Renal cortex interstitium (tissue), 11 donors: ENCODE measurements around the gene CNPY4. TPM values are rescaled to one million over a fixed set of nuclear protein-coding genes. Genes with fewer than 3 reads are reported as not detected.

ENCODE experiments used
- DNase-seq, 11 donors: peaks; one replicate each; pipeline ENCODE4 v3.0.0-alpha.2; 2013; ENCODE audit warnings: low read depth in 9 of 11, low spot score in 4 of 11; ENCODE audit errors: extremely low read depth in 1 of 11
- polyA plus RNA-seq, 3 donors: library from polyadenylated mRNA; unstranded; fragments of 120-200 nt; gene quantifications; one replicate each; pipeline ENCODE4 v1.2.1, GENCODE V29; 2013; ENCODE audit not compliant: insufficient read length in 3 of 3

CNPY4 gene
- polyA plus RNA-seq, 3 donors, result 40.1 to 47.0 (median 41.5) TPM

DNA sequence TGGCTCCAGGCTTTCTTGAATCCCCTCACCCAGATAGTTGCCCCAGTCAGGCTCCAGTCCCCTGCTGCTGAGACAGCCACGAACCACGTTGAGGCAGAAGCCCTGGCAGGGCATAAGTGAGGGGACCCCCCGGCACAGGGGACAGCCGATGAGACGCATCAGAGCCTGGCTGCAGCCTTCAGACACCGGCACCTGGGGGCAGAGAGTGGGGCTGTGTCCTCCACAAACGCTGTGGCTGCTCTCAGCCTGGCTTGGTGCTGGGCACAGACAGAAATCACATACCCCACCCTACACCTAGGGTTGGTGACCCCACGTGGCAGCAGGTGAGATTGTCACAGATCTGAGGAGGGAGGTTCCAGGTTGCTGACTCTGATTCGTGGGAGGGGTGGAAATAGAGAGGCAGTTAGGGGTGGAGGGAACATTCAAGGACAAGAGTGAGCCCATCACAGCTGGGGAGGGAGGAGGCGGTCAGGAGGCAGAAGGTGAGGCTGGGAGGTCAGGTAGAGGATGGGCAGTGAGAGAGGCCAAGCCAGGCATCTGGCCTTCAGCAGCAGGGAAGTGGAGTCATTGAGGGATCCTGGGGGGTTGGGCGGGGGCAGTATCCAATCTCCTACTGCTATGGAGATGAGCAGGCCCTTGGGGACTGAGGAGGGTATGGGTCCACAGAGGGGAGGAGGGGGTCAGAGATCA lies 54.5 kb downstream of the CNPY4 start:
- no peak for DNase-seq

- no peak for DNase-seq
Observed at GRCh38 chr7:100174582-100174981, 55.1 kb downstream of the CNPY4 start.

Other genes starting within 250 kb of the CNPY4 start
- under 1 TPM in 1 of 3 donors, not detected in 2; 0.14 TPM for gene OR2AE1, start 242.6 kb upstream of the CNPY4 start, polyA plus RNA-seq
- 10 to 100 TPM; 32.4 to 37.9 (median 33.2) TPM for gene TRIM4, start 200.1 kb upstream of the CNPY4 start, polyA plus RNA-seq
- gene GJC3, start 190.0 kb upstream of the CNPY4 start, polyA plus RNA-seq, result 1 to 10 TPM in 1 of 3 donors, under 1 TPM in 2; 0.66 to 1.6 (median 0.97) TPM
- 10 to 100 TPM; 56.0 to 67.1 (median 61.6) TPM for gene AZGP1, start 143.6 kb upstream of the CNPY4 start, polyA plus RNA-seq
- gene ZKSCAN1, start 104.0 kb upstream of the CNPY4 start, polyA plus RNA-seq, result 10 to 100 TPM; 56.7 to 64.3 (median 62.7) TPM
- 10 to 100 TPM; 21.8 to 24.7 (median 23.3) TPM for gene ZSCAN21, start 69.9 kb upstream of the CNPY4 start, polyA plus RNA-seq
- 10 to 100 TPM; 49.6 to 56.1 (median 50.0) TPM for gene ZNF3, start 37.9 kb upstream of the CNPY4 start, polyA plus RNA-seq
- gene COPS6, start 30.7 kb upstream of the CNPY4 start, polyA plus RNA-seq, result 100 to 1,000 TPM; 122 to 135 (median 135) TPM
- 100 to 1,000 TPM; 141 to 173 (median 162) TPM for gene MCM7, start 18.2 kb upstream of the CNPY4 start, polyA plus RNA-seq
- 10 to 100 TPM; 32.4 to 36.9 (median 36.5) TPM for gene AP4M1, start 18.0 kb upstream of the CNPY4 start, polyA plus RNA-seq
- gene TAF6, start 276 bp upstream of the CNPY4 start, polyA plus RNA-seq, result 10 to 100 TPM; 65.4 to 69.4 (median 69.1) TPM
- 1 to 10 TPM in 2 of 3 donors, under 1 TPM in 1; 0.79 to 1.9 (median 1.8) TPM for gene MBLAC1, start 7.3 kb downstream of the CNPY4 start, polyA plus RNA-seq
- gene LAMTOR4, start 29.3 kb downstream of the CNPY4 start, polyA plus RNA-seq, result 100 to 1,000 TPM in 2 of 3 donors, 10 to 100 TPM in 1; 95.3 to 118 (median 116) TPM
- 10 to 100 TPM; 16.9 to 26.3 (median 21.5) TPM for gene TRAPPC14, start 39.1 kb downstream of the CNPY4 start, polyA plus RNA-seq
- gene GAL3ST4, start 49.0 kb downstream of the CNPY4 start, polyA plus RNA-seq, result 1 to 10 TPM; 4.6 to 6.8 (median 6.2) TPM
- 10 to 100 TPM in 2 of 3 donors, 1 to 10 TPM in 1; 9.4 to 14.5 (median 14.0) TPM for gene GPC2, start 57.7 kb downstream of the CNPY4 start, polyA plus RNA-seq
- gene STAG3, start 58.3 kb downstream of the CNPY4 start, polyA plus RNA-seq, result 10 to 100 TPM; 13.2 to 33.8 (median 15.3) TPM
- gene PVRIG, start 100.3 kb downstream of the CNPY4 start, polyA plus RNA-seq, result 1 to 10 TPM; 2.2 to 6.6 (median 5.2) TPM
- 1 to 10 TPM; 6.8 to 9.0 (median 8.0) TPM for gene SPDYE3, start 188.1 kb downstream of the CNPY4 start, polyA plus RNA-seq
- 10 to 100 TPM; 36.0 to 58.2 (median 37.6) TPM for gene PILRB, start 238.5 kb downstream of the CNPY4 start, polyA plus RNA-seq